Nephron (organoid): ENCODE data around the gene ZNF445.

Source experiments
- H3K27ac Mint-ChIP-seq, 3 experiments: 2 replicates each; pipeline ENCODE4 v1.8.0; 2020; ENCODE audit warnings: mixed read lengths in 3 of 3, mild to moderate bottlenecking in 2 of 3, moderate library complexity in 1 of 3
- H3K27me3 Mint-ChIP-seq: 2 replicates; pipeline ENCODE4 v1.8.0; 2021; ENCODE audit warnings: low read depth, mild to moderate bottlenecking, moderate library complexity, mixed read lengths
- H3K36me3 Mint-ChIP-seq: 2 replicates; pipeline ENCODE4 v1.8.0; 2020; ENCODE audit warnings: low read depth, mixed read lengths
- H3K4me1 Mint-ChIP-seq: 2 replicates; pipeline ENCODE4 v1.8.0; 2020; ENCODE audit warnings: mixed read lengths
- H3K4me3 Mint-ChIP-seq, 3 experiments: 2 replicates each; pipeline ENCODE4 v1.8.0; 2020; ENCODE audit warnings: mild to moderate bottlenecking in 3 of 3, mixed read lengths in 3 of 3, moderate library complexity in 2 of 3
- H3K9me3 Mint-ChIP-seq: 2 replicates; pipeline ENCODE4 v1.8.0; 2020; ENCODE audit warnings: mixed read lengths
- CTCF ChIP-seq, 3 experiments: fragments of 200-600 bp; sonication (generic); IDR thresholded peaks; one replicate each; pipeline ENCODE4 v1.5.0; 2021; ENCODE audit warnings: antibody characterized with exemption in 3 of 3; ENCODE audit not compliant: unreplicated experiment in 3 of 3

The ZNF445 gene

GRCh38 chr3:44434834-44435510 lies 42.5 kb downstream of the ZNF445 start:
- H3K4me3 Mint-ChIP-seq, result no peak overlapping the region
- H3K27me3 Mint-ChIP-seq, result no peaks in the 10 kb centered on the region
- H3K4me1 Mint-ChIP-seq, result peaks cover 6% of the 10 kb centered on the region
- no peaks in the 10 kb centered on the region for H3K9me3 Mint-ChIP-seq
- no peak for TF ChIP-seq CTCF (IDR thresholded peaks at IDR 0.05; ENCODE audit: unreplicated experiment in 3 of 3)
- no peak overlapping the region for H3K27ac Mint-ChIP-seq
- peaks cover 19% of the 10 kb centered on the region for H3K36me3 Mint-ChIP-seq

- no peak overlapping the region for H3K27ac Mint-ChIP-seq
- TF ChIP-seq CTCF (IDR thresholded peaks at IDR 0.05; ENCODE audit: unreplicated experiment in 3 of 3), result no peak
These were observed 47.0 kb downstream of the ZNF445 start for GRCh38 chr3:44430466-44430865.

GRCh38 chr3:44429459-44429858 lies 48.0 kb downstream of the ZNF445 start:
- no peaks in the 10 kb centered on the region for H3K4me1 Mint-ChIP-seq
- H3K27me3 Mint-ChIP-seq, result no peaks in the 10 kb centered on the region
- no peaks in the 10 kb centered on the region for H3K9me3 Mint-ChIP-seq
- no peak for TF ChIP-seq CTCF (IDR thresholded peaks at IDR 0.05; ENCODE audit: unreplicated experiment in 3 of 3)
- H3K27ac Mint-ChIP-seq, result no peak overlapping the region
- no peak overlapping the region for H3K4me3 Mint-ChIP-seq
- H3K36me3 Mint-ChIP-seq, result no peaks in the 10 kb centered on the region

More at GRCh38 chr3:44430466-44430865, 47.0 kb downstream of the ZNF445 start:
- Mint-ChIP-seq H3K4me1 (no peaks in the 10 kb centered on the region), H3K4me3 (no peak overlapping the region), H3K27me3 (no peaks in the 10 kb centered on the region), H3K9me3 (no peaks in the 10 kb centered on the region), H3K36me3 (no peaks in the 10 kb centered on the region)

- H3K36me3 Mint-ChIP-seq, result no peaks in the 10 kb centered on the region
- no peaks in the 10 kb centered on the region for H3K4me1 Mint-ChIP-seq
- H3K4me3 Mint-ChIP-seq, result no peak overlapping the region
- H3K27me3 Mint-ChIP-seq, result no peaks in the 10 kb centered on the region
- no peak for TF ChIP-seq CTCF (IDR thresholded peaks at IDR 0.05; ENCODE audit: unreplicated experiment in 3 of 3)
- H3K27ac Mint-ChIP-seq, result no peak overlapping the region
- H3K9me3 Mint-ChIP-seq, result no peaks in the 10 kb centered on the region
These were observed 48.6 kb downstream of the ZNF445 start for GRCh38 chr3:44428910-44429309.

- H3K27me3 Mint-ChIP-seq, result no peaks in the 10 kb centered on the region
- H3K36me3 Mint-ChIP-seq, result no peaks in the 10 kb centered on the region
- H3K9me3 Mint-ChIP-seq, result no peaks in the 10 kb centered on the region
- TF ChIP-seq CTCF (IDR thresholded peaks at IDR 0.05; ENCODE audit: unreplicated experiment in 3 of 3), result no peak
- no peak overlapping the region for H3K4me3 Mint-ChIP-seq
- H3K27ac Mint-ChIP-seq, result no peak overlapping the region
- no peaks in the 10 kb centered on the region for H3K4me1 Mint-ChIP-seq
These were observed 49.8 kb downstream of the ZNF445 start for GRCh38 chr3:44427683-44428082.

GRCh38 chr3:44424758-44425157 lies 52.7 kb downstream of the ZNF445 start:
- Mint-ChIP-seq H3K36me3 (no peaks in the 10 kb centered on the region), H3K4me1 (no peaks in the 10 kb centered on the region), H3K4me3 (no peak overlapping the region), H3K27ac (no peak overlapping the region), H3K27me3 (no peaks in the 10 kb centered on the region), H3K9me3 (no peaks in the 10 kb centered on the region)
- TF ChIP-seq CTCF (IDR thresholded peaks at IDR 0.05; ENCODE audit: unreplicated experiment in 3 of 3), result no peak
